ENCODE measurements around the gene MEIOC.
A peak's percentile ranks its signal among the peaks of the same experiment; 100 is the strongest.
"Not testable (repeated sequence)": the region's sequence is repeated elsewhere in the genome, so short reads cannot be mapped to it uniquely, and the experiment has no call there.

MEIOC gene

DNA sequence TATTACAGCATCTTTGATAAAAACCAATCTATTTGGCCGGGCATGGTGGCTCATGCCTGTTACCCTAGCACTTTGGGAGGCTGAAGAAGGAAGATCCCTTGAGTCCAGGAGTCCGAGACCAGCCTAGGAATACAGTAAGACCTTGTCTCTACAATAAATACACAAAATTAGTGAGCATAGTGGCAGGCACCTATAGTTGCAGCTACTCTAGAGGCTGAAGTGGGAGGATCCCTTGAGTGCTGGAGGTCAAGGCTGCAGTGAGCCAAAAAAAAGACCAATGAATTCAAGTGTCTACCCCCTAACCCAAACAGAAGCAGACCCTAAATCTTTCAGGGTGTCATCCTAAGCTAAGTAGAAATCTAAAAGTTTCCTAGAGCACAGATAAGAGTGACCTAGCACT is 7.3 kb upstream of the MEIOC start:
- ATAC-seq: no peak

DNA sequence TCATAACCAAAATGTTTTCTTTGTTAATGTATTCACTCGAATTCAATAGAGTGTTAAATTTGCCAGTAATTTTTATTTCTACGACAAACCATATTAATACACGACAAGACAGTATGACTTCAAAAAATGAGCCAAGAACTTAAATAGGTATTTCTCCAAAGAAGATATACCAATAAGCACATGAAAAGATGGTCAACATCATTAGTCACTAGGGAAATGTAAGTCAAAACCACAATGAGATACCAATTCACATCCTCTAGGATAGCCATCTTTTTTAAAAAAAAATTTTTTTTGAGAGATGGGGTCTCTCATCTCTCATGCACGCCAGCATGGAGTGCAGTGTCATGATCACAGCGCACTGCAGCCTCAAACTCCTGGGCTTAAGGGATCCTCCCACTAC is 5.0 kb upstream of the MEIOC start:
- no peak for ATAC-seq

DNA sequence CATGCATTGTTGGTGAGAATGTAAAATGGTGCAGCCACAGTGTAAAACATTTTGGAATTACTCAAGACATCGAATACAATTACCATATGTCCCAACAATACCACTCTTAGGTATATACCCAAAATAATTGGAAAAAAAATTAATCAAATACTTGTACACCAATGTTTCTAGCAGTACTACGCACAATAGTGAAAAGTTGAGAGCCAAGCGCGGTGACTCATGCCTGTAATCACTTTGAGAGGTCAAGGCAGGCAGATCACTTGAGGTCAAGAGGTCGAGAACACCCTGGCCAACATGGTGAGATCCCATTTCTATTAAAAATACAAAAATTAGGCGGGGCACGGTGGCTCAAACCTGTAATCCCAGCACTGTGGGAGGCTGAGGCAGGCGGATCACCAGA is 3.5 kb upstream of the MEIOC start:
- no peak for ATAC-seq

DNA sequence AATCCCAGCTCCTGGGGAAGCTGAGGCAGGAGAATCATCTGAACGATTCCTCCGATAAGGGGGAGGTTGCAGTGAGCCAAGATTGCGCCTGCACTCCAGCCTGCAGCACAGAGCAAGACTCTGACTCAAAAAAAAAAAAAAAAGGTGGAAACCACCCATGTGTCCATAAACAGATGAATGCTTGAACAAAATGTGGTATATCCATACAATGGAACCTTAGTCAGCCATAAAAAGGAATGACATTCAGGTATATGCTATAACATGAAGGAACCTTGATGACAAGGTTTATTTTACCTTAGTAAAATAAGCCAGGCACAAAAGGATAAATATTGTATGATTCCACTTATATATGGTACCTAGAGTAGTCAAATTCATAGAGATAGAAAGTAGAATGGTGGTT is 2.9 kb upstream of the MEIOC start:
- ATAC-seq: no peak

DNA sequence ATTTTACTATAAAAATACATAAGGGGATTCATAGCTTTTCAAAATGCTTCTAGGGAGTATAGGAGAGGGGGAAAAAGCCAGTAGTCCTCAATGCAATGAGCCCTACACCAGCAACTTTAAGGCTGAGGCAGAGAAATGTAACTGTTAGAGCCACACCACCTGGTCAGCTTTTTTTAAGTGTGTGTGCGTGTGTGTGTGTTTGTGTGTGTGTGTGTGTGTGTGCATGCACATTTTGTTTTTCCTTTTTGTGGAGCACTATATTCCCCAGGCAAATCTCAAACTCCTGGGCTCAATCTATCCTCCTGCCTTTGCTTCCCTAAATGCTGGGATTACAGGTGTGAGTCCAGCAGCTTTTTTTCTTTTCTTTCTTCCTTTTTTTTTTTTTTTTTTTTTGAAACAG is 2.3 kb upstream of the MEIOC start:
- ATAC-seq: no peak

DNA sequence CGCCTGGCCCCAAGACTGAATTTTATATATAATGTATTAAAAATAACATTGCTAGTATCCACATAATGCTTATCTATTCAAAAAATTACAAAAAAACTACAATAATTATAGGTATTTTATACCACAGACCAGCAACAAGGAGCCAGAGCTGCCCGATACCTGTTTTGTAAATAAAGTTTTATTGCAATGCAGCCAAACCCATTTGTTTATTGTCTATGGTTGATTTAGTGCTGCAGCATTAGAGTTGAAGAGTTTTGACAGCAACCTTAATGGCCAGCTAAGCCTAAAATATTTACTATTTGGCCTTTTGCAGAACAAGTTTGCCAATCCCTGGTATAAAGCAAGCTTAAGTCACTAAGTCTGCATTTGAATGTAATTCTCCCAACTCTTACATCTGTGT is 5.6 kb downstream of the MEIOC start:
- ATAC-seq: no peak

DNA sequence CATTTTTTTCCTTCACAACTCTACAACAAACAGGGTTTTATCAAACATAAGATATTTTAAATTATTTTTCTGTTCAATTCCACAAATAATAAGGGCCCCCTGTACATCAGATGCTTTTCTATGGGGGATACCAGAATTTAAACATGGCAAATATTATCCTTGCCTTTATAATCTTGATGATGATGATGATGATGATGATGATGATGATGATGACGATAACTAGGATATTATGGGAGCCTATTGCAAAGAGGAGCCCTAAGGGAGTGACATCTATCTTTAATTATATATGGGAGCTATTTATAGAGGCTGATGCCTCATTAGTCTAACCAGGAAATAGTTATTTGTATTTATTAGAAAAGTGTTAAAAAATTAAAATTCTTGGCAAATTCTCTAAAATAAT is 6.8 kb downstream of the MEIOC start:
- no peak for ATAC-seq

DNA sequence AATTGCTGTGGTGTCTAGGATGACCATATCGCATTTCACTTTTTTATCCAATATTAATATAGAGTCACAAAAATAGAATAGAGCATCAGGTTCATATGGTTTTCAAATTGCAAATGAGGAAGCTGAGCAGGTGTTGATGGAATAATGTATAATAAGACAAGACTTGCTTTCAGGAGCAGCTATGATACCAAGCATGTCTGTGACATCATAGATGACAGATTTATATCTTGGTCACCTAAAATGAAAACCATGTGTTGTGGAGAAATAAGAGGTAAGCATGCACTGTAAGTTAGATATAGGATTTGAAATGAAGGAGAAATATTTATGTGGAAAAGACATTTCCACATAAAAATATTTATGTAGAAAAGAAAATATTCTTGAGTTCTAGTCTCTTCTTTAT is 8.6 kb downstream of the MEIOC start:
- no peak for ATAC-seq

DNA sequence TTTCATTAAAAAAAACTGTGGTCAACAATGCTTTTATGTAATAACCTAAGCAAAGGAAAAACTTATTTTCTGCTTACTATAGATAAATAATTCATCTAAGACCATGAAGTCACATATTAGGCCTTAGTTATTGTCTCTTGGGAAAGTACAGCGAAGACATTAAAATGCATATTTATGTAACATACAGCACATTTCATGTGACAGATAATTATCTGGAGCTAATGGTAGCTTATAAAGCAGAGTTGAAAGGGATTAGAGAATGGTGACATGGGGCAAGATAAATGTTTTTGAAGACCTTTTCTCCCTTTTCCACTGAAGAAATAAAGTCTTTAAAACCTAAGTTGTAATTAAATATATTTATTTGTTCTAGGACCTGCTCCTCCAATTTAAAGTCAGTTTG is 9.7 kb downstream of the MEIOC start:
- ATAC-seq: no peak

DNA sequence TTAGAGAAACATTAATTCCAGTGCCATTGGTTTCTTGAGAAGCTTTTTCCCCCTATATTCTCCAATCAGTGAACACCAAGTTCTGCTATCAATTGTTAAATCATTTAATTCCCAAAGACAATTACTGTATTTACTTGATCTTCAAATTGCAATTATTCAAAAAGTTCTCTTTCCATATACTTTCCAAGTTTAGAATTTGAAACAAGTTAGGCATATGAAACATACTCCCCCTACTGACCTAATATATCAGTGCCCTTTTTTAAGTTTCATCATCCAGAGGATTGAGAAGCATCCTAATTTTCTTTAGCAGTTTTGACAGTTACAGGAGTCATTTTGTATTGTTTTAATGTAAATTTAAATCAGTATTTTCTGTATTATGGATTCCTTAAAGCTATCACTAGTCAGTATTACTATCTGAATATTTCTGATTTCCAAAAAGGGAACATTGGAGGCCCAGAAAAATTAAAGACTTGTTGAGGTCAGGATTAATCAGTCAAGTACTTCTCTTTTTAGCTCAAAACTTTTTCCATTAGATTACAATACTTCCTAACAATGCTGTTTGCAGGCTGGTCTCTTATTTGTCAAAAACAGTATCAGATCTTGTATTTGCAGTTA is 16.3 kb downstream of the MEIOC start:
- no peak for ATAC-seq

DNA sequence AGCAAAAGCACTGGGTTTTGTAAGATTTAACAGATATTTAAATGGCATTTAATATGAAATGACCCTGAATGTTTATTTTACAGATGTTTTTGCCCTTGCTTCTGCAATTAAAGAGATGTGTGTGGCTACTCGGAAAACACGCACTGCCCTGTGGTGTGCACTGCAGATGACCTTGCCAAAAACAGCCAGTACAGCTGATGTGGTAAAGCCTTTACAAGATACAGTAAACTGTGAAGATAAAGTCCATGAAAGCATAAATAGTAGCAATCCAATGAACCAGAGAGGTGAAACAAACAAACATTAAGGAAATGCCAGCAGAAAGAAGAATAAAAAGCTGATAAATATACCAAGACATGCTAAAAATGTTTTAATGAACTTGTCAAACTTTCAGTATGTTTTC is 17.6 kb downstream of the MEIOC start:
- ATAC-seq: no peak

DNA sequence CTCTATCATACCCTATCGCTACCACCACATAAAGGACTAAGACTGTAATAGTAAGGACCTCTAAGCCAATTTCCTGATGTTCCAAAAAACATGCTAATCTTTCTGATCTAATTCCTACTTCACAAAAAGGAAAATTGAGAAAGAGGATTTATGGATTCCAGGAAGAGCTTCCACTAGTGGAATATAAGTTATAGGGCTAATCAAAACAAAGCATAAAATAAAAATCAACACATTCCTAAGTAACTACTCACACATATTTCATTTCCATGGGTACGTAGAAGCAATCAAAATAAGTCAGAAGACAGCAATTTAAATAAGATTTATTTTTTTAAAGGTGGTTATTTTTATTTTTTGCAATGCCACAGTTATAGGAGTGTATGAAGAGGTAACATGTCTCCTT is 20.9 kb downstream of the MEIOC start:
- ATAC-seq: no peak

DNA sequence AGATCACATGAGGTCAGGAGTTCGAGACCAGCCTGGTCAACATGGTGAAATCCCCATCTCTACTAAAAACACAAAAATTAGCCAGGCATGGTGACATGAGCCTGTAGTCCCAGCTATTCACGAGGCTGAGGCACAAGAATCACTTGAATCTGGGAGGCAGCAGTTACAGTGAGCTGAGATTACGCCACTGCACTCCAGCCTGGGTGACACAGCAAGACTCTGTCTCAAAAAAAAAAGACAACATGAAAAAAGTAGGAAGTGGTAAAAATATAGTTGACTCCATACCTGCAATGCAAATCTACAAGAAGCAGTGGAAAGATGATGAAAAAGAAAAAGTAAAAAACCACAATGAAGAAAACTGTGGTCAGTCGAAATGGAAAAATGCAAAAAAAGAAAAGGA is 27.0 kb downstream of the MEIOC start:
- ATAC-seq: not testable (repeated sequence)

DNA sequence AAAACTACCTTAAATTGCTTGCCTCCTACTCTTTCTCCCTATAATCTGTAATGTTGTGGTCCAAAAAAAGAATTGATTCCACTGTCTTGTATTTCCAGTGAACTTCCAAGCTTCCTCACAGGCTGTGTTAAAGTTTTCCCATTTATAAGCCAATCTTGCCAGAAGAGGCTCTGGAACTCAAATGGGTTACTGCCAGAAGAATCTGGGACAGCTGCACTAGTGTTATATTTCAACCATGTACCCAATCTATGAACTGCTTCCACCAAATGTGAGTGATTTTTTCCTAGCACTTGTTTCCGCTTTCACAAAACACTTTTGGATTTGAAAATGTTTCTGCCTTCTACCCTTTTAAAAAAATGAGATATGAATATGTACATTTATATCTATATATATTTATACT is 31.5 kb downstream of the MEIOC start:
- no peak for ATAC-seq

DNA sequence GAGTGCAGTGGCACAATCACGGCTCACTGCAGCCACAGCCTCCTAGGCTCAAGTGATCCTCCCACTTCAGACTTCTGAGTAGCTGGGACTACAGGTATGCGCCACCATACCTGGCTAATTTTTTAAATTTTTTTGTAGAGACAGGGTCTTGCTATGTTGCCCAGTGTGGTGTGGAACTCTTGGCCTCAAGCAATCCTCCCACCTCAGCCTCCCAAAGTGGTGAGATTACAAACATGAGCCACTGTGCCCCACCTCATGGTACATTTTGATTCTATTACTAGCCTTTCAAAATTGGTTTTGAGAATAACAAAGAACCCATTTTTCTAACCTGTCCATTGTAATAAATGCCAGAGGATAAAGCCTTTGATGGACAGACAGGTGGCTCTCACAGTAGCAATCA is 31.9 kb downstream of the MEIOC start:
- no peak for ATAC-seq

DNA sequence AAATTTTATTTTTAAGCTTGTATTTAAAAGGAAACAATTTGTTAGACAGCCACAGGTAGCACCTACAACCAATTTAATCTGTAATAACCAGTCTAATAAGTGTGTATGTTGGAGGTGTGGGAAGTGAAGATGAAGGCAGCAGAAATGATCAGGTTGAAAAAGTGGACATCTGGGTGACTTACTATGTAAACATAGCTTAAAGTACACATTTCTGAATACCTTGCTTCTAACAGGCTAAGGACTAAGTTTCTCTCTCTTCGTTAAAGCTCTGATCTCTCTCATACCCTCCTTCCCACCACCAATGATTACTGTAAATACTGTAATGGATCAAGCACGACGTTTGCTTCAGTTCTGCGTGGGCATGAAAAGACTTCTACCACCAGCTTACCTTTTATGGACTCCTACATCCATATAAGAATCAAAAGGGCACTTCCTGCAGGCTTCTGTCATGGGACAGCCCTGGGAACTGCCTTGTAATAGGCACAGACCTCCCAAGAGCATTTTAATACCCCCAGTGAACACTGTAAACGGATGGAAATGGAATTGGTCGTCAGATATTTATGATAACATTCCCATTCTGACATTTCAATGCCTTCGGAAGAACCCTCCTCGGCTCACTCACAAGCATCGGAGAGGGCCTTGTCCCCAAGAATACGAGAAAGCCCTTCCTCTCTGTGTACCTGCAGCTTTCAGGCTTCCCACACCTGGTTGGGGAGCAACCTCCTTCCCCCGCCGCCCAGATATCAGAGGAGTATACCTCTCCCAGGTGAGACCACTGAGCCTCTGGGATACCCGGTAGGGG is 32.6 kb downstream of the MEIOC start:
- peak; percentile 3 to 8 for ATAC-seq

DNA sequence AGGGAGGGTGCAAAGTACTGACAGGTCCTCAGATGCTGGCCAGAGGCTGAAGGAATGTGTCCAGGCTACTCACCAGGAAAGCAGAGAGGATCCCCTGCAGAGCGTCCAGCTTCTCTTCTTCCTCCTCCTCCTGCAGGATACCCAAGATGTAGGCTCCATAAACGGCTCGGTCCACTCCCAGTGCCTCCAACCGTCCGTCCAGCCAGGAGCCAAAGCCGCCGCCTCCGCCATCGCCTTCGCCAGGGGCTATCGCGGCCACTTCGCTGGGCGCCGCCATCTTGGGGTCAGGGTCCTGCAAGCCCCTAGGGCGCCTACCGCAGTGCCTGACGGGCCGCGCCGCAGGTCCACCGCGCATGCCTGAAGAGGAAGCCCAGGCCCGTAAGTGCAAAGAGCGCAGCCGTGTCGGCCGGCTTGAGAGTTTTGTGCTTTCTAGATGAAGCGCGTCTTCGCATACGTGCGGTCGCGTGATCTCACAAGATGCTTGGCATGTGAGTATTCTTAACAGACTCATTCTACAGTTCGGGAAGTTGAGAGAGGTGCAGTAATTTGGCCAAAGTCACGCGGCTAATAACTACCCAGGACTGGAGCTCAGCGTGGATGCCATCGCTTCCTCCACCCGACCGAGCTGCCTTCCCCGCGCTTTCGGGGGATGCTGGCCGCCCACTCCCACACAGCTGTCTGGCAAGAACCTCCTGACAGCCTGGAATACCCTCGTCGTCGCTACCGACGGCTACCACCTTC is 33.4 kb downstream of the MEIOC start, which contains the start of gene CCDC43:
CCDC43 (minus strand) TSS at position 300 of the 741 bp plus-strand sequence; CDS start at position 277, 23 bp downstream.
- peak; percentile 99 for ATAC-seq

DNA sequence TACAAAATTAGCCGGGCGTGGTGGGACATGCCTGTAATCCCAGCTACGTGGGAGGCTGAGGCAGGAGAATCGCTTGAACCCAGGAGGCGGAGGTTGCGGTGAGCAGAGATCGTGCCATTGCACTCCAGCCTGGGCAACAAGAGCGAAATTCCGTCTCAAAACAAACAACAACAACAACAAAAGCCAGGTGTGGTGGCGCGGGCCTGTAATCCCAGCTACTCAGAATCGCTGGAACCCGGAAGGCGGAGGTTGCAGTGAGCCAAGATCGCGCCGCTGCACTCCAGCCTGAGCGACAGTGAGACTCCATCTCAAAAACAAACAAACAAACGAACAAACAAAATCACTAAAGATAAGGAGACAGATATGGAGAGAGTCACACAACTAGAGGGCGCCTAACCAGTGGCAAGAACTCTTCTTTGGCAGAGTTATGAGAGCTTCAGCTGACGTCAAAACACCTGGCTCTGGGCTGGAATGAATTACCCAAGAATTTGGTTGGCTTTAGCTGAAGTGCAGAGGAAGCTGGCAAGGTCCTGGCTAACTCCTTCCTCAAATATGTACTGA is 34.6 kb downstream of the MEIOC start:
- ATAC-seq: not testable (repeated sequence)

DNA sequence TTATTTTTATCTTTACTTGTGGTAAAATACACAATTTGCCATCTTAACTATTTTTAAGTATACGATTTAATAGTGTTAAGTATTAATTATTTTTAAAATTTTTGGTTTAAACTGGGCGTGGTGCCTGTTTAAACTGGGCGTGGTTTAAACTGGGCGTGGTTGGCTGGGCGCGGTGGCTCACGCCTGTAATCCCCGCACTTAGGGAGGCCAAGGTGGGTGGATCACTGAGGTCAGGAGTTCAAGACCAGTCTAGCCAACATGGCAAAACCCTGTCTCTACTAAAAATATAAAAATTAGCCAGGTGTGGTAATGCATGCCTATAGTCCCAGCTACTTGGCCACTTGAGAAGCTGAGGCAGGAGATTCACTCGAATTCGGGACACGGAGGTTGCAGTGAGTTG is 37.3 kb downstream of the MEIOC start:
- no peak for ATAC-seq

DNA sequence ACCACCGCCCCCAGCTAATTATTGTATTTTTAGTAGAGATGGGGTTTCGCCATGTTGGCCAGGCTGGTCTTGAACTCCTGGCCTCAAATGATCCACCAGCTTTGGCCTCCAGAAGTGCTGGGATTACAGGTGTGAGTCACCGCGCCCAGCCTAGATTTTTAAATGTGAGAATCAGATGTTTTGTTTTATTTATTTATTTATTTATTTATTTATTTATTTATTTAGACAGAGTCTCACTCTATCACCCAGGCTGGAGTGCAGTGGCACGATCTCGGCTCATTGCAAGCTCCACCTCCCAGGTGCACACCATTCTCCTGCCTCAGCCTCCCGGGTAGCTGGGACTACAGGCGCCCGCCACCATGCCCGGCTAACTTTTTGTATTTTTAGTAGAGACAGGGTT is 44.0 kb downstream of the MEIOC start:
- ATAC-seq: not testable (repeated sequence)

DNA sequence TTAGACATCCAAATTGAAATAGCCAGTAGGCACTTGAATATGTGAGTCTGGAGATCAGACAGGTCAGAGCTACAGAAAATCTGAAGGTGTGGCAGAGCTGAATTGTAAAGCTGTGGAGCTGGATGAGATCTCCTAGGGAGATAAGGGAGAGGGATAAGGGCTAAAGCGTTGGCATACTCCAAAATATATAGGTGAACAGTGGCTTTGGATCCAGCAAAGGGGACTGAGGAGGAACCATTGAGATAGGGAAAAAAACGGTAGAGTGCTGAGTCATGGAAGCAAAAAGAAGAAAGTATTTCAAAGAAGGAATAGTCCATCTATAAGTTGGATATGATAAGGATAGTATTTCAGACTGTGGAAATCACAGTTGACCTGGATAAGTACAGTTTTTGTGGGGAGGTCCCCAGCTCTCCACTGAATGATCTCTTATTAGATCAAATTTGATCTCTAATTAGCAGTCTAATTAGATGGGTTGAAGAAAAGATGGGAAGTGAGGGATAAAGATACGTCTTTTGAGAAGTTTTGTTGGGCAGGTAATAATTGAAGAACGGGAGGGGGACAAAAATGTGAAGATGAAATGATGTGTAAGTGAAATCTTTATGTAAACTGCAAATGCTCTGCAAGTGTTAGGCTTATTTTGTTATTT is 51.6 kb downstream of the MEIOC start:
- ATAC-seq: no peak

DNA sequence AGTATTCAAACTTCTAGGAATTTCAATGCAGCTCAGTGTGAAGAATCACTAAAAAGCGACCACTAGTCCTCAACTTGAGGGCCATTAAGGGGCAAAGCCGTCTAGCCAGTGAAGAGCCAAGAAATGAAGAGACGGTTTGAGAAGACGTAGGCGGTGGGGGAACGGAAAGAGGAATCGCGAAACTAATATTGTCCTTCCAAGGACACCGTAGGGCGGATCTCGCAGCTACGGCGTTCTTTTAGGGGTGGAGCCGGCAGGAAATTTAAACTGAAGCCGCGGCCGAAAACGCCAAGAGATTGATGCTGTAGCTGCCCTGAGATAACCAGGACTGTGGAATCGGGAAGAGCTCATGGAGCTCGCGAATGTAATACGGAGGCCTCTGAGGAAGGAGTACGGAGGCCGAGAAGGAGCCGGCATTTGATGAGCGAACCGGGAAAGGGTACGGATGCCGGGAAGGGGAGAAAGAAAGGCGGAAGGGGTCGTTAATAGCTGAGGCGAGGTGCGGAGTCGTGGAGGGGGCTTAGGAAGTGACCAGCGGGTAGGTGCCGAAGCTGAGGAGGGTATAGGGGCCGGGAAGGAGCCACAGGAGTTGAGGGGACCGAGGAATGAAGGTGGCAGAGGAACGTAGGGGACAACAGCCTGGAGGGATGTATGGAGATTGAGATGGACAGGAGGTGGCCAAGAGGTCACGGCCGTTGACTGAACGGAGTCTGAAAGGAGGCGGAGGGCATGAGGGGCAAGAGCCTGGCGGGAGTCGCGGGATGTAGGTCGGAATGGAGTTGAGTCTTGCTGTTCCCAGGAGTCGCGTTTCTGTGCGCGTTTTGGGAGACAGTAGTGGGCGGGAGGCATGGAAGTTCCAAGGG is 52.4 kb downstream of the MEIOC start, which contains the start of gene DBF4B:
DBF4B (plus strand) TSS at position 265 of the 863 bp plus-strand sequence; CDS start at position 421, 156 bp downstream.
- peak; percentile 81 to 86 for ATAC-seq
